Vagina (tissue), 2 donors: ENCODE results near the gene TNFRSF19. TPM values are rescaled to one million over a fixed set of nuclear protein-coding genes. Genes with fewer than 3 reads are reported as not detected.

Experiments used
- DNase-seq, 2 donors: peaks; one replicate each; pipeline ENCODE4 v3.0.0-alpha.2; 2017; ENCODE audit errors: extremely low spot score in 2 of 2
- H3K27ac ChIP-seq: fragments of 200-600 bp; sonication (generic); one replicate; pipeline ENCODE4 v1.5.1; 2019
- H3K27me3 ChIP-seq: fragments of 200-600 bp; sonication (generic); one replicate; pipeline ENCODE4 v1.5.1; 2019
- H3K36me3 ChIP-seq, 2 donors: fragments of 200-600 bp; sonication (generic); one replicate each; pipeline ENCODE4 v1.5.1; 2017 to 2019
- H3K4me1 ChIP-seq: fragments of 200-600 bp; sonication (generic); one replicate; pipeline ENCODE4 v1.5.1; 2019
- H3K4me3 ChIP-seq, 2 donors: fragments of 200-600 bp; sonication (generic); 1 replicate in 1 of 2; 2 replicates in 1 of 2; pipeline ENCODE4 v1.5.1; 2016 to 2019
- H3K9me3 ChIP-seq: fragments of 200-600 bp; sonication (generic); one replicate; pipeline ENCODE4 v1.5.1; 2019
- CTCF ChIP-seq, 3 experiments: fragments of 450-650 bp in 2 of 3; fragments of 200-600 bp in 1 of 3; sonication (generic) in 1 of 3; IDR thresholded peaks; one replicate each; pipeline ENCODE4 v1.5.1; 2017 to 2019; ENCODE audit warnings: antibody characterized with exemption in 3 of 3, mild to moderate bottlenecking in 2 of 3, moderate library complexity in 2 of 3
- POLR2A ChIP-seq, 2 donors: fragments of 450-650 bp; IDR thresholded peaks; one replicate each; pipeline ENCODE4 v1.6.1; 2017; ENCODE audit warnings: antibody characterized with exemption in 2 of 2, mild to moderate bottlenecking in 2 of 2, moderate library complexity in 2 of 2
- POLR2AphosphoS5 ChIP-seq, 2 donors: sonication (generic); formaldehyde crosslinking; IDR thresholded peaks; one replicate each; pipeline ENCODE4 v1.9.0; 2017; ENCODE audit warnings: antibody characterized with exemption in 2 of 2, mild to moderate bottlenecking in 2 of 2, low read depth in 1 of 2; ENCODE audit not compliant: insufficient read depth in 1 of 2
- intact Hi-C: fragments of 100-400 bp; cut with DNase I; formaldehyde crosslinking; loops from one replicate; pipeline ENCODE4 v1.15.1; 2023
- total RNA-seq: library from RNA; depleted of rRNA; stranded (reverse); fragments of >200 nt; gene quantifications from one replicate; pipeline ENCODE4 v1.2.3, GENCODE V29; 2016

TNFRSF19 gene
- total RNA-seq, 1 donor from 2014 or later, result 10.3 TPM

GRCh38 chr13:23651439-23651838 is 81.2 kb downstream of the TNFRSF19 start:
- no peaks in the 10 kb centered on the region for H3K36me3 ChIP-seq
- intact Hi-C loops, result no loop called here
- no peak overlapping the region for H3K27ac ChIP-seq
- no peaks in the 10 kb centered on the region for H3K27me3 ChIP-seq
- no peaks in the 10 kb centered on the region for H3K9me3 ChIP-seq
- no peak overlapping the region for H3K4me3 ChIP-seq
- no peak for DNase-seq
- TF ChIP-seq POLR2AphosphoS5 (IDR thresholded peaks at IDR 0.05; ENCODE audit: insufficient read depth in 1 of 2, low read depth in 1 of 2), result no peak
- TF ChIP-seq POLR2A (IDR thresholded peaks at IDR 0.05), result no peak
- TF ChIP-seq CTCF (IDR thresholded peaks at IDR 0.05), result no peak
- peaks cover 24% of the 10 kb centered on the region for H3K4me1 ChIP-seq

- H3K4me3 ChIP-seq, result no peak overlapping the region
- H3K27ac ChIP-seq, result no peak overlapping the region
- no peak for DNase-seq
- no peaks in the 10 kb centered on the region for H3K27me3 ChIP-seq
- no peaks in the 10 kb centered on the region for H3K9me3 ChIP-seq
- no peak for TF ChIP-seq POLR2AphosphoS5 (IDR thresholded peaks at IDR 0.05; ENCODE audit: insufficient read depth in 1 of 2, low read depth in 1 of 2)
- TF ChIP-seq POLR2A (IDR thresholded peaks at IDR 0.05), result no peak
- TF ChIP-seq CTCF (IDR thresholded peaks at IDR 0.05), result no peak
- H3K4me1 ChIP-seq, result peaks cover 24% of the 10 kb centered on the region
- H3K36me3 ChIP-seq, result no peaks in the 10 kb centered on the region
- intact Hi-C loops, result no loop called here
Observed at GRCh38 chr13:23651887-23652286, 81.7 kb downstream of the TNFRSF19 start.

GRCh38 chr13:23652909-23653726 is 82.9 kb downstream of the TNFRSF19 start:
- no peak overlapping the region for H3K4me3 ChIP-seq
- H3K36me3 ChIP-seq, result no peaks in the 10 kb centered on the region
- TF ChIP-seq POLR2AphosphoS5 (IDR thresholded peaks at IDR 0.05; ENCODE audit: insufficient read depth in 1 of 2, low read depth in 1 of 2) (no peak), POLR2A (IDR thresholded peaks at IDR 0.05) (no peak), CTCF (IDR thresholded peaks at IDR 0.05) (no peak)
- H3K27me3 ChIP-seq, result no peaks in the 10 kb centered on the region
- H3K4me1 ChIP-seq, result peaks cover 24% of the 10 kb centered on the region
- no peaks in the 10 kb centered on the region for H3K9me3 ChIP-seq
- intact Hi-C loops, result no loop called here
- no peak for DNase-seq
- no peak overlapping the region for H3K27ac ChIP-seq

- Histone ChIP-seq H3K36me3 (no peaks in the 10 kb centered on the region), H3K9me3 (no peaks in the 10 kb centered on the region), H3K4me1 (peaks cover 24% of the 10 kb centered on the region), H3K27me3 (no peaks in the 10 kb centered on the region), H3K27ac (no peak overlapping the region), H3K4me3 (no peak overlapping the region)
- intact Hi-C loops, result no loop called here
- no peak for DNase-seq
- no peak for TF ChIP-seq CTCF (IDR thresholded peaks at IDR 0.05)
- TF ChIP-seq POLR2AphosphoS5 (IDR thresholded peaks at IDR 0.05; ENCODE audit: insufficient read depth in 1 of 2, low read depth in 1 of 2), result no peak
- TF ChIP-seq POLR2A (IDR thresholded peaks at IDR 0.05), result no peak
Observed at GRCh38 chr13:23654111-23655110, 84.2 kb downstream of the TNFRSF19 start.
